HG03064 (cell line): ENCODE measurements around the gene FZR1.
A peak's percentile ranks its signal among the peaks of the same experiment; 100 is the strongest.

Source experiments
- ATAC-seq: cut with Tn5 transposase; IDR thresholded peaks from one replicate; pipeline ENCODE4 v1.9.1; 2021; ENCODE audit warnings: low read depth; ENCODE audit not compliant: unreplicated experiment

FZR1 gene

DNA sequence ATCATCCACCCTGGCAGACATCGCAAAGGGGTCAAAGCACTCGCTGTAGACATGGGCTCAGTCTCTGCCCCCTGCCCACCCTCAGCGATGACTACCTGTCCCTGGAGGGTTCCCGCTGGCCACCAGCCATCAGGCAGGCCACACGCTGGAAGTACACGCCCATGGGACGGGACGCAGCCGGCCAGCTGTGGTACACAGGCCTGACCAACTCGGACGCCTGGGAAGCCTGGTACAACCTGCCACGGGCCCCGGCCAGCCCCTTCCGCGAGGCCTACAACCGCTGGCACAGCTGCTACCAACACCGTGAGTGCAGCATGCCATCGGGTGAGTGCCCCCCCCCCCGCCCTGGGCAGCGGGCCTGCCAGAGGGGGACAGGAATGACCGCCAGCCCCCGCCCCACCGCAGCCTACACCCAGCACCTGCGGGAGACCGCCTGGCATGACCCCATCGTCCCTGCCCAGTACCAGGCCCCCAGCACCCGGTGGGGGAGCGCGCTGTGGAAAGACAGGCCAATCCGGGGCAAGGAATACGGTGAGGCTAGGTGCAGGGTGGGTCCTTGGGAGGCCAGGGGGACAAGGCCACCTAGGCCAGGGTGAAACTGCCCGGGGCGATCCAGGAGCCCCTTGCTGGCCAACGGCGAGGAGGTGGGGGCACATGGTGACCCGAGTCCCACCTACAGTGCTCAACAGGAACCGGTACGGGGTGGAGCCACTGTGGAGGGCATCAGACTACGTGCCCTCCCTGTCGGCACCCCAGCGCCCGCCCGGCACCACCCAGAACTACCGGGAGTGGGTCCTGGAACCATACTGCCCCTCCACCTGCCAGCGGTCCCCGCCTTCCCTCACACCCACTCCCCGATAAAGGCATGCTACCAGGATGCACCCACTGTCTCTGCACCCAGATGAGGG lies 37.3 kb downstream of the FZR1 start:
- ATAC-seq: no peak

DNA sequence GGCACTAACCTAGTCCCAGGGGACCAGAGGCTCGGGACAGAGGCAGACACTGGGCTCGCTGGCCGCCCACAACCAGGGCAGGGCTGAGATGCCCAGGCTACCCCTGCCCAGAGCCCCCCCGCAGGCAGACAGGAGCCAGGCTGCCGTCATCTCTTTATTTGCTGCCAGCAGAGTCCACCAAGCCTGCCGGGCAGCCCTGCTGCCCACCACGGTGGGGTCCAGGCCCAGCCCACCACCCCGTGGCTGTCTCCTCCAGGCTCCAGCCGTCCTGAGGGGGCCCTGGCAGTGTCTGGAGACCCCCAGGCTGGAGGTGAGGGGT lies 37.9 kb downstream of the FZR1 start:
- ATAC-seq: no peak

DNA sequence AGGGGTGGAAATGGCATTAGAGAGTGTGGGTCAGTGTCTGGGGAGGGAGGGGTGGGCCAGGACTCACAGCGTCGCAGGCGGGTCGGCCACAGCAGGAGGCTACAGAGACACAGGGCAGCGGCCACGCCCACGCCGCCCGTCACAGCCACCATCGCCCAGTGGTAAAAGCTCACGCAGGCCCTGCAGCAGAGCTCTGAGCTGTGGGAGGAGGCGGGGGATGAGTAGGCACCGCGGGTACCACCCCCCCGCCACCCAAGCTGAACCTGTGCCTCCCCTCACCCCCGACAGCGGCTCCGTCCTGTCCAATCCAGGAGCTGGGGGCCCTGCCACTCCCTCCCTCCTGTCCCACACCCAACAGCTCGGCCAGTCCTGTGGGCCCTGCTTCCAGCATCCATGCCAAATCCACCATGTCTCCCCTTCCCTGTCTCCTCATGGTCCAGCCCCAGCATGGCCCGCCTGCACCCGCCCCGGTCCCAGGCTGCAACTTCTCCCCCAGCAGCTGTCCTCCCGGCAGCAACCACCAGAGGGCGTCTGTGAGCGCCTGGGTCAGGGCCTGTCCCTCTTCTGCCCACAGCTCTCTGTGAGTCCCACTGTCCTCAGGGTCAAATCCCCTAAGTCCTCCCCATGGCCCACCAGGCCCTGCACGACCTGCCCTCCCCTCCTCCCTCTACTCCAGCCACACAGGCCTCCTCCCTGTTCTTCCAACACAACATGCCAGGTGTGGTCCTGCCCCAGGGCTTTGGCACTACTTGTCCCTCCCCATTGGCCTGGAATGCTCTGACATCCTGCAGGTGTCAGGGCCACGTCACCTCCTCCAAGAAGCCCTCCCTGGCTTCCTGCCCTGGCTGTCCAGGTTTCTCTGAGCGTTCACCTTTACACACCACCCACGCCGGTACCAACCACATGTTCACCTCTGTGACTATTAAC lies 38.9 kb downstream of the FZR1 start:
- ATAC-seq: no peak

DNA sequence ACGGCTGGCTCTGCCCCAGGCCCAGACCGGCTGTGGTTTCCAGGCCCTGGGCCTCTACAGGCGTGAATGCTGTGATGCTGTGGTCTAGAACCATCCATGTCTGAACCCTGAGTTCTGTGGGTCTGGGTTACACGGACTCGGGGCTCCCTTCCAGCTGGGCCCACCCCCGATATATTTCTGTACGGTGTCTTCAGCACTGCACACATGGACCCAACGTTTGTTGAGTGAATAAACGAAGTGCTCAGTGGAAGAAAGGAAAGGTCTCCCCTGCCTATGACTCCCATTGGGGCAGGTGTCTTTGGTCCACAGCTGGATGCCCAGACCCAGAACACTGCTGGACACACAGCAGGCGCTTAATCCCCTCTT lies 39.5 kb downstream of the FZR1 start:
- no peak for ATAC-seq

DNA sequence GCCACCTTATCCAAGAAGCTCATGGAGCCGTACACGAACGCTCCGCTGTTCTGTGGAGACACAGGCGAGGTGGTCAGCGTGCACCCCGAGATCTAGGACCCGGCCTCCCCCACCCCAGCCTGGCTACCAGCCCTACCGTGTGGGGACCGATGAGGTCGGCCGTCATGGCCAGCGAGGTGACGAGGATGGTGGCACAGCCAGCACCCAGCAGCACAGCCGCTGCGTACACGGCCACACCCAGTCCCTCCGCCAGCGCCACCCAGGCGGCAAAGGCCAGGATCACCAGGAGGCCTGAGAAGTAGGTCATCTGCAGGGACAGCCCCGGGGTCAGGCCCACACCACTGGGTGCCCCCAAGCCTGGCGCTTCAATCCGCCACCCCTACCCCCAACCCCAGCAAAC lies 40.0 kb downstream of the FZR1 start:
- no peak for ATAC-seq

DNA sequence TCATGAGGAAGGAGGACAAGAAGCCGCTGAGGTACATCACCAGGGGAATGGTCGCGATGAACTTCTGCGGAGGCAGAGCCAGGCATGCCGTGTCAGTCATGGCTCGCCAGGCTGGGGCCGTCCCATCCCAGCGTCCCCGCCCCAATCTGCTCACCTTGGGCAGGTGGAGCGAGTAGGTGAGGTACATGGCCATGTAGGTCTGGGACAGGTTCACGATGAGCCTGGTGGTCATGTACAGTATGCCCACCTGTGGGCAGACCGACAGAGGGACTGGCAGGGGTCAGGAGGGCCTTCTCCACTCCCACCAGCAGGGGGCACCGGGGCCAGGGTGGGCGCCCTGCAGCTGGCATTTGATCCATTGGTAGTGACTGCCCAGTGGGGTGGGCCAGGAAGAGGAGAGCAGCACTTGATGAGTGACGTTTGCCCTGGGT lies 41.2 kb downstream of the FZR1 start:
- no peak for ATAC-seq

DNA sequence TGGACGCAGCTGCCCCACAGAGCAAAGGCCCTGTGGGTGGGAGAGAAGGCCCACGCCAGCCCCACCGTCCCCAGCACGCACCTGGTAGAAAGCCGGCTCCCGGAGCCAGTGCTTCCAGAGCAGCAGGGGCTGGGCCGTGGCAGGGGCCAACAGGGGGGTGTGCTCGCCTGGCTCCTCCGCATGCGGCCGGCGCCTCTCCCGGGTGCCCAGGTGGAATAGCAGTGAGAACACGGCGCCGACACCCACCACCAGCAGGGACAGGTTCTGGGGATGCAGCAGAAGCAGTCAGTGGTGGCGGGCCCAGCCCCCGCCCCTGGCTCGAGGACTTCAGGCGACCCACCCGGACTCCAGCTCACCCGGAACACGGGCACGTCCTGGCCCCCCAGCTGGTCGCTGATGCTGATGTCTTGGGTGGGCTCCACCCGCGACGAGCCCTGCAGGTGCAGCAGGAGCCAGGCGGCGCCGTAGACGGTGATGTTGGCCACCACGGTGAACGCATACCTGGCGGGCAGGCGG lies 41.7 kb downstream of the FZR1 start:
- no peak for ATAC-seq

DNA sequence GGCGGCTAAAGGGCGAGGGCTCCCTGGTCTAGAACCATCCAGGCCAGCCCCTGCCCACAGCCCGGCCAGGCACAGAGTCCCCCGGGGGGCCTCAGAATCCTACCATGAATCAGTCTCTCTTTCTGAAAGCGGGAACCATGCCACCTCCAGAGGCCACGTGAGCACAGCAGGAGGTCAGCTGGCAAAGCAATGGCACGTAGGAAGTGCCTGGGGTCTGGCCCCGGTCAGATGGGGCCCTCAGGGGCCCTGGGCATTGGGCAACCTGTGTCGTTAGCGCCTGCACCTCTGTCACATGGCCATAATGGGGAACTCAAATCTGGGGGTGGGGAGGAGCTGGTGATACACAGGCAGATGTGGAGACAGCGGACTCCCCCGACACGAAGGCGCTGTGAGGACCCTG lies 42.5 kb downstream of the FZR1 start:
- ATAC-seq: no peak

DNA sequence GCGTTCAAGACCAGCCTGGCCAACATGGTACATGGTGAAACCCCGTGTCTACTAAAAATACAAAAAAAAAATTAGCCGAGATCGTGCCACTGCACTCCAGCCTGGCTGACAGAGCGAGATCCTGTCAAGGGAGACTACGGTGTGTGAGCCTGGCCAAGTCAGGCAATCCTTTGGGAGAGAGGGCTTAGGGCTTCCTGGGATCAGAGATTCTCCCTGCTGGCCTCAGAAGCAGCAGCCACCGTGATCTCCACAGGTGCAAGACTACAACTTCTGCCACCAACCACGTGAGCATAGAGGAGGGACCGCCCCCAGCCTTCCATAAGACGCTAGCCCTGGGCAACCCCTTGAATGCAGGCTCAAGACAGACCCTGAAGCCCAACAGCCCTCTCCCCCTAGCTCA lies 43.7 kb downstream of the FZR1 start:
- ATAC-seq: no peak

DNA sequence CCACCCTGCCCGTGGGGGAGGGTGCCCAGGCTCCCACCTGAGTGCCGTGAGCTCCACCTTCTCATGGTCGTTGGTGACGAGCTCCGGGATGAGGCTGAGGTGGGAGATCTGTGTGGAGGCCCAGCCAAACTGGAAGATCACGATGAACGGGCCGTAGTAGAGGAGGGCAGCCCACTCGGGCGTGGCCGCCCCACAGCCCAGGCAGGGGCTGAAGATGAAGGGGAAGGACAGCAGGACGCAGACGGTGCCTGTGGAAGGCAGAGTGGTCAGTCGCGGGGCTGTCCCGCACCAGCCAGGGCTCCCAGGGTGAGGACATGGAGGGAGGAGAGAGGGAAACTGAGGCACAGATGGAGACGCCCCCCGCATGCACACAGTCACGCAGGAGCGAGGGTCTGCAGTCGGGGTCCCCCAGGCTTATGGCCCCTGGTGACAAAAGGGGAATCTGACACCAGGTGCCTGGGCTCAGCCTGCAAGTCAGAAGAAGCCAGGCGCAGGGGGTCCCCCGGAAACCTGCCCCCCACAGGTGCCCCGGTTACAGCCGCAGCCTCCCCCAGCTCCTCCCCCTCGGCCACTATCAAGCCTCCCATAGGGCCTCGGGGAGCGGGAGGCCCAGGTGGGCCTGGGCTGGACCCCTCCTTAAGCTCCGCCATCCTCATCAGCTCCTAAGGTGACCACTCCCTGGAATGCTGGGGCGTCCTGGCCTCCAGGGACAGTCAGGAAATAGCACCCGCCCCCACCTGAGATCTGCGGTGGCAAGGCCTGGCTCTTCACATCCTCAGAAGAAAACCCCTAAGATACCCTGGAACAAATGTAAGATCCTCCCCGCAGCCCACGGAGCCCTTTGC lies 45.1 kb downstream of the FZR1 start:
- ATAC-seq: no peak

DNA sequence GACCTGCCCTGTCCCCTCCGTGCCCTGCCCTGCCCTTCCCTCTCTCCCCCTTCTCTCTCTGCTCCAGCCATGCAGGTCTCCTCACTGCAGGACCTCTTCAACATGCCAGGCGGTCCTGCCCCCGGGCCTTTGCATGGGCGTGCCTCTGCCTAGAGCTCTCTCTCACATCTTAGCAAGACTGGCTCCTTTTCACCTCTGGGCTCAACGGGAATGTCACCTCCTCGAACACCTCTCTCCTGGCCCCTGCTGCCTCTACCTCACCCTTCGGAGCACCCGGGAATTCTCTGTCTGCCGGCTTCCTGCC lies 45.6 kb downstream of the FZR1 start:
- no peak for ATAC-seq

DNA sequence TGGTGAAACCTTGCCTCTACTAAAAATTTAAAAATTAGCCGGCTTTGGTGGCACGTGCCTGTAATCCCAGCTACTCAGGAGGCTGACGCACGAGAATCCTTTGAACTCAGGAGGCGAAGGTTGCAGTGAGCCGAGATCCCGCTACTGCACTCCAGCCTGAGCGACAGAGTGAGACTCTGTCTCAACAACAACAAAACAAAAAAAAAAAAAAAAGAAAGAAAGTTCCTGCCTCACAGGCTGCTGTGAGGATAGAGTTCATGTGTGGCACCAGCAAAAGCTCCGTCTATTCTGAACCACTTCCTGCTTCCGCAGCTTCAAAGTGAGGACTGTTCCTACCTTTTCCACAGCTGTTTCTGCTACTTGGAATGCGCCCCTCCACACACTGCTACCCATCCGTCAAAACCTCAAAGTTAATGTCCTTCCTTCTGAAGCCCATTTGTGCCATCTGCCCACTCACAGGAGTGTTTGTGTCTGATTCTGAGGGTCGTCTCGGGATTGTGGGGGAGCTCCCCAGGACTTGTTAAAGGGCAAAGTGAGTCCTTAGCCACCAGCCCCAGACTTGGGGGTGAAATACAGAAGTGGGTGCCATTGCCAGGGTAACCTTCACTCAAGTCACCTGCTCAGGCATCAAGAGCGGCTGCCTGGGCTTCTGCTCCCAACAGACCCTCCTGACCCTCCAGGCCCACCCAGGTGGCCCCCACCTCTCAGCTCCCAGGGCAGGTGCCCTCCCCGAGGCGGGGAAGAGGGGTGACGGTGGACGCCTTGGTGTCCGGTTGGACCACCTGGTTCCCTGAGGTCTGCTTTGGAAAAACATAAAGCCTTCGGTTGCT lies 48.4 kb downstream of the FZR1 start:
- no peak for ATAC-seq

DNA sequence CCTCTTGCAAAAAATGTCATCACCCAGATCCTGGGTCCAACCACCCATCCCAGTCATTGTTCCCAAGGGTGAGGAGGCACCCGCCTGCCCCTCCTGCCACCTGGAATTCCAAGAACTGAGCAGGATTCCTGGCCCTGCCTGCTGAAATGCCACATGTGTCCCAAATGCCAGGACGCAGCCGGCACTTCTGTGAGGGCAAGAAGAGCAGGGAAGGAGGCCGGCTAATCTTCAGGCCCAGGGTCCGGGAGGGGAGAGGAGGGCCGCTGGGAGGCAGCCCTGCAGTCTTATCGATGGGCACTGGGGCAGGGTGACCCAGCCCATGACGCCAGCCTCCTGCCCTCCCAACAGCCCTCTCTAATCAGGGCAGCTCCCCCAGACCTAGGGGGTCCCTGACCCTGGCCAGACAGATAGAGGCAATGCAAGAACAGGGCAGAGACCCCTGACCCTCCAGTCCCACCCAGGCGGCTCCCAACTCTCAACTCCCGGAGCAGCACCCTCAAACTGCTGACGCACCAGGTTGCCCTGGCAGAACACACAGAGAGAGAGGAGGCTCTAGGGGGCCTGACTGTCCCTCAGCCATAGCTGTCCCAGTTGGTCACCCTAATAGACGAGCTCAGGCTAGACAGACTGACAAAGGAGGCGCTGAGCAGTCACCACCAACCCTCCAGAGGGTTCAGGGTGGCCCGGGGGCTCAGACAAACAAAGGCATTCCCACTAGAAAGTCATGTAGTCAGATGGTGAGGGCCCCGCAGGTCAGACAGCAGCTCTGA lies 49.7 kb downstream of the FZR1 start:
- no peak for ATAC-seq

DNA sequence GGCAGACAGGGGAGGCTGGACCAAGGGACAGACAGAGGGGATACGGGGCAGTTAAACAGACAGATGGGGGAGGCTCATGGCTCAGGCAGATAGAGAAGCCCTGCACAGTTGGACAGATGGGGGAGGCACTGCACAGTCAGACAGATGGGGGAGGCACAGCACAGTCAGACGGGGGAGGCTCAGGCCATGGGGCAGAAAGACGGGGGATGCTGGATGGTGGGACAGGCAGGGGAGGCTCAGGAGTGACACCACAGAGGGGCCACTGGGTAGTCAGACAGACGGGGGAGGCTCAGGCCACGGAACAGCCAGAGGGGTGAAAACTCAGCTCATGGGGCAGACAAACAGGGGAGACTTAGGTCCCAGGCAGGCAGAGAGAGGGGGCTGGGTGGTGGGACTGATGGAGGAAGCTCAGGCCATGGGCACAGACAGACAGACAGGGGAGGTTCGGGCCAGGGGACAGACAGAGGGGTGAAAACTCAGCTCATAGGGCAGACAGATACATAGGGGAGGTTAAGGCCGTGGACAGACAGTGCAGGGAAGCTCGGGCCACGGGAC lies 50.4 kb downstream of the FZR1 start:
- no peak for ATAC-seq

DNA sequence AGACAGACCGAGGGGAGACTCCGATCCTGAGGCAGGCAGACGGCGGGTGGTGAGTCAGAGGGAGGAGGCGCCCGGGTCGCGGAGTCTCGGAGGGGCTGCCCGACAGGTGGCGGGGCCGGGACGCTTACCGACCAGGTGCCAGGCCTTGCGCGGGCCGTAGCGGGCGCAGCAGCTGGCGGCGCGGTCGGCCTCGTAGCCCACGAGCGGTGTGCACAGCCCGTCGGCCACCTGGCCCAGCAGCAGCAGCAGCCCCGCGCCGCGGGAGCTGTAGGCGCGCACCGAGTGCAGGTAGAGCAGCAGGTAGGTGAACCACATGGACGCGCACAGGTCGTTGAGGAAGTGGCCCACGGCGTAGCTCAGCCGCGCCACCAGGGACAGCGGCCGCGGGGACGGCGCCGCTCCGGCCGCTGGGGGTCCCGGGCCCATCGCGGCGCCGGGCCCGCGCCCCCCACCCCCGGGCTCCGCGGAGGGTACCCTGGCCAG lies 50.9 kb downstream of the FZR1 start:
- ATAC-seq: peak; percentile 31

DNA sequence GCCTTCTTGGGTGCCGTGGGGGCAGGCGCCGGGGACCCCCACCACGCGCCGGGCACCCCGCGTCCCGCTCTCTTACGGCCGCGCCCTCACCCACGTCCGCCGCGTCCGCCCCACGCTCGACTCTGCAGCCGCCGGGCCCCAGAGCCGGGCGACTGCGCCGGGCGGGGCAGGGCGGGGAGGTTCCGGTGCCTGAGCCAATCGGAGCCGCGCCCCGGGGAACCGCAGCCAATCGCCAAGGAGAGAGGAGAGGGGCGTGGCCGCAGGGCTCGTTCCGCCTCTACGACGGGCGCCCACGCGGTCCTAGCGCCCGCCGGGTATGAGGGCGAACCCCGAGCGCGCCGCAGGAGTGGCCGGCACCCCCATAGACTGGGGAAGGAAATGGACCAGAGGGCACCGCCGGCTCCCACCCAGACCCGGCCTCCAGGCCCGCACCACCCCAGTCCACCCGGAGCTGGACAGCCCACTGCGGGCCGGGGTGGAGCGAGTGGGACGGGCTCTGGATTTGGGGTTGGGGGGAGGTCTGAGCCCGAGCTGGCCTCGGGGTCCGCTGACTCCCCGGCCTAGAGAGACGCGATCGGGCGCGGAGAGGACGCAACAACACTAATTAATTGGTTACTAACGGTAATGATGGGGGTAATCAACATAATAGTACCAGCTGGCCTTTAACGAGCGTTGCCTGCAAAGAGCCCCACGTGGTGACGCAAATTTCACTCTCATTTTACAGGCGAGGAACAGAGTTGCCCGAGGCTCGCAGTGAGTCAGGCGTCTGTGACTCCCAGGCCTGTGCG lies 51.5 kb downstream of the FZR1 start, which contains the start of gene MFSD12:
TSS of gene MFSD12 (minus strand) at position 126 of the 788 bp plus-strand sequence. CDS start 183 bp downstream, outside the sequence.
- peak; percentile 63 for ATAC-seq

DNA sequence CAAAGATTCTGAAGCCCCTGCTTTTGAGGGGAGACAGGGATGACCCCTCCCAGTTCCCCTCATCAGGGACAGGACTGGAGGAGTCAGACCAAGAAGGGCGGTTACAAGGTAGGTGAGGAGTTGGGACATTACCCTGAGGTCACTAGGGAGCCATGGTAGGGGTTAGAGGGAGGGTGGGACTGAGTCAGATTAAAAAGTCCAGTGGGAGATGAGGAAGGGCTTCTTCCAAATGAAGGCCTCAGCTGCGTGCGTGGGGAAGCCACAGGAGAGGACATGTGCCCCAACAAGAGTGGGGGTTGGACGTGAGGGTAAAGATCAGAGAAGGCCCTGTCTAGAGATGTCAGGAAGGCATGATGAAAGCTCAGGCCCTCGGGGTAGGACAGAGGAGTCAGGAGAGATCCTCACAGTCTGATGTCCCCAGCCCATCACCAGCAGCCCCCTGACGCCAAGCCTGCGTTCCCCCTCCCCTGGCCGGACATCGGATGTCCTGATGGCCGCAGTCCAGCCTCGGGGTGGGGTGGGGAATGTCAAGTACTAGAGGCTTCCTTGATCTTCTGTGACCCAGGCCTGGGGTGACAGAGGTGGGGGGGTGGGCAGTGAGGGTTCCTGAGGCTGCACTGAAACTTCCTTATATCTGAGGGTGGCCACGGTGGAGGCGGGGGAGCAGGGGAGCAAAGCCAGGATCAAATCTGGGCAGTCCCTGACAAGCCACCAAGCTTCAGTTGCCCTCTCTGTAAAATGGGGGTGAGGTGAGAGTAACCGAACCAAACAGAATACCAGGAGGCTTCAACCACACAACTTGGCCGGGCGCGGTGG lies 57.8 kb downstream of the FZR1 start:
- no peak for ATAC-seq
